Activated naive CD4-positive, alpha-beta T cell treated with anti-CD3 and anti-CD28 coated beads, Interleukin-2, amount 50 U/mL, for 16 hours (primary cell): Measurements from ENCODE around the gene DGKQ.
"Not testable (repeated sequence)": the region's sequence is repeated elsewhere in the genome, so short reads cannot be mapped to it uniquely, and the experiment has no call there.

Source experiments
- DNase-seq: peaks from one replicate; pipeline ENCODE4 v3.0.0-alpha.2; 2020

The DGKQ gene

DNA sequence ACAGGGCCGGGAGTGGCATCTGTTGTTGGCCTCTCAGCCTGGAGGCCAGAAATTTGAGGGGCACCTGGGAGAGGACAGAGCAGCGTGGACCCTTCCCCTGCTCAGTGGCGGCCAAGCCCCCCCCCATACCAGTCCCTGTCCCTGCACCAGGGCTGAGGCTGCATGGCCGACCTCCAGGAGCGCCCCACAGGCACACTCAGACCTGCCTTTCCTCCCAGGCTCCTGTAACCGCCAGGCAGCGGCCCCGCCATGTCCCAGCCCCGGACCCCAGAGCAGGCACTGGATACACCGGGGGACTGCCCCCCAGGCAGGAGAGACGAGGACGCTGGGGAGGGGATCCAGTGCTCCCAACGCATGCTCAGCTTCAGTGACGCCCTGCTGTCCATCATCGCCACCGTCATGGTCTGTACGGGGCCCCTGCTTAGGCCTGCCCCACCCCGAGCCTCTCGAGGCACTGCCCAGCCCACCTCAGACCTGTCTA lies 25.8 kb downstream of the DGKQ start:
- DNase-seq = no peak

DNA sequence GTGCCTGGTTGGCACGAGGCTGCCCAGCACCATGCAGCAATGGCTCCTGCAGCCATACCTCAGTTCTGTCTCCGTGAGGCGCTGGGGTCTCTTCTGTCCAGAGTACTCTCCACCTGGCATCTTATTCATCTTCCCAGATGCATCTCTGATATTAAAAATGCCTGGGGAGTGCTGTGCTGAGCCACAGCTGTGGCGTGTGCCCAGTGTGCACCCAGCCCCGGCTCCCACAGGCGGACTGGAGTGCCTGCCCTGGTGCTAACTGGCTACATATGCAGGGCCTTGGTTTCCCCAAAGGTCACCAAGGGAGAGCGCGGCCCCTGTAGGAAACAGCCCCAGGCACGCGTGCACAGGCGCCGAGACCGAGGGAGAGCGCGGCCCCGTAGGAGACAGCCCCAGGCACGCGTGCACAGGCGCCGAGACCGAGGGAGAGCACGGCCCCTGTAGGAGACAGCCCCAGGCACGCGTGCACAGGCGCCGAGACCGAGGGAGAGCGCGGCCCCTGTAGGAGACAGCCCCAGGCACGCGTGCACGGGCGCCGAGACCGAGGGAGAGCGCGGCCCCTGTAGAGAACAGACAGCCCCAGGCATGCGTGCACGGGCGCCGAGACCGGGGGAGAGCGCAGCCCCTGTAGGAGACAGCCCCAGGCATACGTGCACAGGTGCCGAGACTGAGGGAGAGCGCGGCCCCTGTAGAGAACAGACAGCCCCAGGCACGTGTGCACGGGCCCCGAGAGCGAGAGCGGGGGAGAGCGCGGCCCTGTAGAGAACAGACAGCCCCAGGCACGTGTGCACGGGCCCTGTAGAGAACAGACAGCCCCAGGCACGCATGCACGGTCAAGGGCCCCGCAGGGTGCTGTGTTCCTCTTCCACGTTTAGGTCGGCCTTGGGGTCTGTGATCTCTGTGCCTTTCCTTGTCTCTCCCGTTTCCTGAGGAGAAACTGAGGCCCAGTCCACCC lies 26.6 kb downstream of the DGKQ start:
- no peak for DNase-seq

DNA sequence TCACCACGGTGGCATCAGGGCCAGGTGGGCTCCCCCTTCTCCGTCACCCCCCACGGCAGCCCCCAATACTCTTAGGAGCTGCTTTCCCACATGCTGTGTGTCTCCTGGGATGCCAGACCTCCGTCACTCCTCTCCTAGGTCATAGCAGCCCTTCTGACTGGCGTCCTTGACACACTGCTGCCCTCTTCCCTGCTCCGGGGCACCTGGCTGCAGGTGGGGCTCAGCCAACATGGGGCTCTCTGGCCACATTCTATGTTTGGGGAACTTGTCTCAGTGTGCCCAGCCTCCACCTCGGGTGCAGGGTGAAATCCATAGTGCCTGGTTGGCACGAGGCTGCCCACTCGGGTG lies 27.3 kb downstream of the DGKQ start:
- DNase-seq = no peak

DNA sequence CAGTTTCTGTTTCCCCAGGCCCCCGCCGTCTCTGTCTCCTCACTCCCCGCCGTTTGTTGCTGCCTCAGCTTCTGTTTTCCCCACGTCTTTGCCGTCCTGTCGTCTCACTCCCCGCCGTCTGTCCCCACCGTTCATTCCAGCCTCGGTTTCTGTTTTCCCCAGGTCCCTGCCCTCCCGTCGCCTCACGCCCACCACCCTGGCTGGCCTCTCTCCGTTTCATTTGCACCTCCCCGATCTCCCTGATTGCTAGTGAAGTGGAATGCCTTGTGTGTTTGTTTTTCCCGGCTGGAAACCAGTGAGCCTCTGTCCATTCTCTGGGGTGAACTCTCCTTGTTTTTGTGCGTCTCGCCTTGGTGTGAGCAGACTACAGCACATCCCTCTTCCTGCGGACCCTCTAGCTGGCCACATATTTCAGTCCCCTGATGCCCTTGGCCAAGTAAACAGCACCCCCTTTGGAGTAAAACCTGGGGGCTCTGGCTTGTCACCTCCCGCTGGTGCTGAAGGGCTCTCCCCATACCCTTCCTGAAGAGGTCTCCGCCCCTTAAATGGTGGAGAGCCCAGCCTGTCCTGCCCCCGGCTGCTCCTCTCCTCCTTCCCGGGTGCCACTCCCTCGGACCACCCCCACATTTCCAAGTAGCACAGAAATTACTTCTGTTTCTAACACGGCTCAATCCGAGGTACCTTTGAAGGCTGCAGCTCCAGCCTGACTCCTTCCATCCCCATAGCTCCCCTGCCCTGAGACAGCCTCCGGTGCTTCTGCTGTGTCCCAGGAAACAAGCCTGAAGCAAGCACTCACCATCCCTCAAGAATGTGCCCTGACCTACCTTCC lies 27.9 kb downstream of the DGKQ start:
- DNase-seq = no peak

DNA sequence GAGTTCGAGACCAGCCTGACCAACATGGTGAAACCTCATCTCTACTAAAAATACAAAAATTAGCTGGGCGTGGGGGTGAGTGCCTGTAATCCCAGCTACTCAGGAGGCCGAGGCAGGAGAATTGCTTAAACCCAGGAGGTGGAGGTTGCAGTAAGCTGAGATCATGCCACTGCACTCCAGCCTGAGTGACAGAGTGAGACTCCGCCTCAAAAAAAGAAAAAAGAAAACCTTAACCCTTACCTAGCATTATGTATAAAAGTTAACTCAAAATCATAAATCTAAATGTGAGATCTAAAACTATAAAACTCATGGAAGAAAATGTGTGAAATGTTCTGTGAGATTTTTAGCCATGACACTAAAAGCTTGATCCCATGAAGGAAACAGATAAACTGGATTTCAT lies 33.9 kb downstream of the DGKQ start:
- not testable (repeated sequence) for DNase-seq

DNA sequence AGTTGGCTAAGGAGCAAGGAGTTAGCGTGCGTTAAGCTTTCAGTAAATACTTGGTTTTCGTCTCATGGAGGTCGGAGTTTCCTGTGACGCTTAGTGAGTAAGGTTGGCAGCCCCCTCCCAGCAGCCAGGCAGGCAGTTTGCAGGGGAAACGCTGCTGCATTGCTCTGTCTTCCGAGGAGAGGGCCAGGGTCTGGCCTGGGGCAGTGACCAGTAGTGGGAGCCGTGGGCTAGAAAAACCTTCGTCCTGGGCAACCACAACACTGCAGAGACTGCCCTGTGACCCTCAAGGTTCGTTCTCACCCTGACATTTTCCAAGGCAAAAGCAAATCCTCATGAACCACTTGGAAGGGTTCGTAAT lies 40.7 kb downstream of the DGKQ start:
- DNase-seq = no peak

DNA sequence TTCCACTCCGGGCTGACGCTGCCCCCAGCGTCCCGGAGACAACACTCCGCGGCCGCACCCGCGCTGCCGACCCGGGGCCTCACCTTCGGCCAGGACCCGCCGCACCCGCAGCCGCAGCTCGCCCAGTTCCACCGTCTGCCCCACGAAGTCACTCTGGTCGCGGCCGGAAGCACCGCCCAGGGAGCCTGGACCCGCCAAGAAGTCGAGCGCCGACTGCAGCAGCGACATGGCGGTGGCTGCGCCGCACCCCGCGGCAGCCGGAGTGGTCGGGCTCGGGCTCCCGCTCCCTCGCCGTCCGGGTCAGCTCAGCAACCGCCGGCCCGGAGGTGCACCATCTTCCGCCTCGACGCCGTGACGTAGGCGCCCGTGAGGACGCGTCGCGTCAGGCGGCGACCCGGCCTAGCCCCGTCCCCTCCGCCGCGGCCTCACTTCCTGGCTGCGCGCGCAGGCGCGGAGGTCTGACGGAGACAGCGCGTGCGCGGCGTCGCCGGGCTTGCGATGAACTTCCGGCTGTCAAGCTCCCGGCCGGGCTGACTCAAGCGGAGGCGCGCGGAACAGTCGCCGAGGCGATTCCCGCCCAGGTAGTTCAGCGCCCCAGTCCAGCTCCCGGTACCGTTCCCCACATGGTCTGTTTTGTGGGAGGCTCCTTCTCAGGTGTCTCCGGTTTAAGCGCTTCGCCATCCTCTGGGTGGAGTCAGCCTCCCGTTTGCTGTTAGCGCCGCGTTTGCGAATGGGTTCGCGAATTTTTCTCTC lies 41.2 kb downstream of the DGKQ start, which contains the start of the genes GAK and TMEM175:
TSS of gene GAK (minus strand) at position 357 of the 753 bp plus-strand sequence. CDS start at position 228, 129 bp downstream.
TSS of gene TMEM175 (plus strand) at position 501 of the 753 bp plus-strand sequence. CDS start 15,280 bp downstream, outside the sequence.
- peak; percentile 96 for DNase-seq

DNA sequence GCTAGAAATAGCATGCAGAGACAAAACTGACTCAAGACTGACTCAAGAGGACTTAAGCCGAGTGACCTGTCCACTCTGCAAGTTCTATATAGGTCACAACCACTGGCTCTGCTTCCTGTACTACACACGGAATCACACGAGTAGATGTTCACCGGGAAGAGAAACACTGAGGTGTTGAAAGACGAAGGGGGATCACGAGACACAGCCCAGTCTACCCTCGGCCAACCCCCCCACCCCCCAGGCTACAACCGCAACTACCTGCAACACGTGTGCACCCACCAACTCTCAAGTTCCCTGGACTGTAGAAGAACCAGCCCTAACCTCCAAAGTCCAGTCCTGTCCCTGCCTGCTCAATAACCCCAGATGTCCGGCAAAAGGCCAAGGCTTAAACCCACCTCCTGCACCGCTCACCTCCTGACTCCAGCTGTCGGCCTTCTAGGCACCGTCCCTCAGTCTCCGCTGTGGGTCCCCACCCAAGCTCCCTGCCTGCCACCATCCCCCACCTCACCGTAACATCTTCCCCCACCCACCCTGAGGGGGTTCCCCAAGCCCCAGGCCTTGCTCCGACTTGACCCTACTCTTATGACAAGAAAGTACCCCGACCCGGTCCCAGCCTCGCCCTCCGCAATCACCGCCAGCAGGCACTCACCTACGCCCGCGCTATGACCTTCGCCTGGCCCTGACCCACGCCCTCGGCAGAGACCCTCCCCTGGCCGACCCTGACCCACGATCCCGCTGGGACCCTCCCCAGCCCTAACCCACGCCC lies 42.0 kb downstream of the DGKQ start:
- DNase-seq = no peak

DNA sequence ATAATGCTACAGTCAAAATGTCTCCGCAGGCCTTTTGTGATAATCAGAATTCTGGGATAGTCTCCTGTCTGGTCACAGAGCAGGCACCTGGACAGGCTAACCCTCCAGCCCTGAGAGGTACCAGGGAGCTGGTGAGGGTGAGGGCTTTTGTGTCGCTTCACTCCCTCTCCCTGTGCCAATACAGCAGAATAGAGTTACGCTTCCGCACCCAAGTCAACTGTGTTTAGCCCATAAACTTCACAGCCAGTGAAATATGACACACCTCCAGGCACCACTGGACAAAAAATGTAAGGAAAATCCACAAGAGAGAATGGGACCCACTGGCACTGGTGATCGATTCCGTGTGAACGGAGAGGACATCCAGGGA lies 42.6 kb downstream of the DGKQ start:
- DNase-seq = no peak

DNA sequence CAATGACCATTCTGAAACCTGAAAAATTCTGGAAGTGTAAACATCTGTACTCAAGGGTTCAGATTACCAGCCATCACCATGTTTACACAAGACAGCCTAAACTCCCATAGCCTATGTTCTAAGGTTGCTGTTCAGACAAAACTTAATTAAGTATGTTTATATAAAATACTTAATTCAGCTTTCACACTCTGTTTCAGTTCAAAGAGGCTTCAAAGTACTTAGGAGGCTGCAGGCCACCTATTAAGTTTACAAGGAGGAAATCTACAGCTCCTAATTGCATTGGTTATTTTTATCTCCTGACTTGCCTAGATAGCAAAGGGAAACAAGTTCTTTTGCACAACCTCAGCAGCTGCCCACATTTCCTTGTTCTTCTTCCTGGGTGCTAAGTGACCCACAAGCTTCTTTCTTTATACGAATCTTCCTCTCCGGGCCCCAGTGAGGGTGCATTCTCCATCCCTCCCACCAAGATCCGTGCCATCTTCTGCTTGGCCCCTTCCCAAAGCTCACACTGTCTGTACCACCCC lies 43.3 kb downstream of the DGKQ start:
- no peak for DNase-seq

DNA sequence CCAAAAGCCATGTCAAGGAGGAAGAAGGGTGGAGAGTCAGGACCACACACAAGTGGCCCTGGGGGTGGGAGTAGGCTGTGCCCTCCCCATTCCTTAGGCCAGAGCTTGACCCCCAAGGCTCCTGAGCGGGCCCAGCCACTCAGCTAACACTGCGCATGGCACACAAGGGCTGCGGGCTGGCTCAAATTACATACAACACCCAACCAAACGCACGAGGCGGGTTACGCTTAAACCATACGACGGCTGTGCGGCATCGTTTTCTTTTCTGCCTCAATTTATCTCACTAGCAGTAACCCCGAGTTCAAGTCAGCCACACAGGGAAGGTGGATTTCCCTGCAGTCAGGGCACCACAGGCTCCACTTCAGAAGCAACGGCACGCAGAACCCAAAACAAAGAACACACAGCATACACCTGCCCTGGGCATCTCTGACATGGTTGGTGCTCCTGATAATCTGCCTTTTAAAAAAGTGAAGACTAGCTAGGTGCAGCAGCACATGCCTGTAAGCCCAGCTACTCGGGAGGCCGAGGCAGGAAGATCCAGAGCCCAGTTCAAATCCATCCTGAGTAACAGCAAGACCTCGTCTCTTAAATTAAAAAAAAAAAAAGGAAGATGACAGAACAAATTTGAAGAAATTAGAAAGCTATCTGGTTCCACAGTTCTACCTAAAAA lies 44.1 kb downstream of the DGKQ start:
- DNase-seq = no peak

DNA sequence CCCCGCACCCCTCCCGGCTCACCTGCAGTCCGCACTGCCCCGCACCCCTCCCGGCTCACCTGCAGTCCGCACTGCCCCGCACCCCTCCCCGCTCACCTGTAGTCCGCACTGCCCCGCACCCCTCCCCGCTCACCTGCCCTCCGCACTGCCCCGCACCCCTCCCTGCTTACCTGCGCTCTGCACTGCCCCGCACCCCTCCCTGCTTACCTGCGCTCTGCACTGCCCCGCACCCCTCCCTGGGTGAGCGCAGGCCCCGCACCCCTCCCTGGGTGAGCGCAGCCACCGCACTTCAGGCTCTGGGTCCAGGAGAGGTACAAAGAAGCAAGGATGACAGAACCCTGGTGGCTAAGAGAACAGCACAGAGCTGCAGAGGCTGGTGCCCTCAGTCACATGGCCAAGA lies 45.8 kb downstream of the DGKQ start:
- DNase-seq = not testable (repeated sequence)

DNA sequence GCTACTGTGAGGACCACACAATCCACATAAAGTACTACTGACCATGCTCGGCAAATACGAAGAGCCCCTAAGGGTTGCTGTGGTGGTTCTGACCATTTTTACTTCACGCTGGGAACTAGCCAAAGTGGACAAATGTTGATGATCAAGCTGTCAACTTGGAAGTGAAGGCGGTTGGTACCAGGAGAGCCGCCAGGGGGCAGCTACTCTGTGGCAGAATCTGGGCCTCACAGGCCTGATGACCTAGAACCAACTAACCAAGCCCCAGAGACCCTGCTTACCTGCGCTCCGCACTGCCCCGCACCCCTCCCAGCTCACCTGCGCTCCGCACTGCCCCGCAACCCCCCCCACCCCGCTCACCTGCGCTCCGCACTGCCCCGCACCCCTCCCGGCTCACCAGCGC lies 46.8 kb downstream of the DGKQ start:
- no peak for DNase-seq

DNA sequence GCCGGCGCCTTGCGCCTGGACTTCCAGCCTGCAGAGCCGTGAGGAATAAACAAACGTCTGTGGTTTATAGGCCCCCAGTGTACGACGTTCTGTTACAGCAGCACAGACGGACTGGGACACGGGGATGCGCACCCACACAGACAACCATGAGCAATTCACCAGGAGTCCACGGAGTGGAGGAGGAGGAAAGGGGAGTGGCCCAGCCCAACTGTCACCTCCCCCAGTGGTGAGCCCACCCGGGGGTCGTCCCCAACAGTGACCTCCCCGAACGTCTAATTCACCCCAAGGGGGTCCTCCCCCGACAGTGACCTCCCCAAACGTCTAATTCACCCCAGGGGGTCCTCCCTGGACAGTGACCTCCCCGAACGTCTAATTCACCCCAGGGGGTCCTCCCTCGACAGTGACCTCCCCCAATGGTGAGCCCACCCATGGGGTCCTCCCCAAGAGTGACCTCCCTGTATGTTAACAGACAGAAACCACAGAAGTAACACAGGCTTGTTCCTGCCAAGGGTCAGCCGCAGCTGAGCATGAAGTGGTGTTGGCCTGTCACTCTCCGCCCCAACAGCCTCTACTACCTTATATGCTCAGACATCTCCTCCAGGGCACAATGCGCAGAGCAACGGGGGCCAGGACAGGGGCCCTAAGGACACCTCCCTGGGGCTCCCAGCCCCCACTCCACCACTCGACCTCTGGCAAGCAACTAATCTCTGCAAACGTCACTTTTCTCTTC lies 47.4 kb downstream of the DGKQ start:
- DNase-seq = no peak

DNA sequence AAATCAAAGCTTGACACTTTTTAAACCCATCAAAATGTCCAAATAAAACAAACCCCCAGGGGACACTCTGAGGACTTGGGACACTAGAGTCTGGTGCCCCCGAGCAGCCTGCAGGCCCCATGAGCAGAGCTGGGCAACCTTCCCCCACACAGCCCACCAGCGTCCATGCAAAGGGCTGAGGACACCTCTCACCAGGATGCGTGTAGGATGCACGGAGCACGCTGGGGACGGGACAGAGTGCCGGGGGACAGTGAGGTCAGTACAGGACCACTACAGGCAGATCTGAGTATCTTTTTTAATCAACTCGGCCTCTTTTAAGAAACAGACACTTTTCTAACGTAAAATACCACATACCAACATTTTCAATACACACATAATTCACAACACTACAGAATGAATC lies 48.2 kb downstream of the DGKQ start:
- DNase-seq = no peak

DNA sequence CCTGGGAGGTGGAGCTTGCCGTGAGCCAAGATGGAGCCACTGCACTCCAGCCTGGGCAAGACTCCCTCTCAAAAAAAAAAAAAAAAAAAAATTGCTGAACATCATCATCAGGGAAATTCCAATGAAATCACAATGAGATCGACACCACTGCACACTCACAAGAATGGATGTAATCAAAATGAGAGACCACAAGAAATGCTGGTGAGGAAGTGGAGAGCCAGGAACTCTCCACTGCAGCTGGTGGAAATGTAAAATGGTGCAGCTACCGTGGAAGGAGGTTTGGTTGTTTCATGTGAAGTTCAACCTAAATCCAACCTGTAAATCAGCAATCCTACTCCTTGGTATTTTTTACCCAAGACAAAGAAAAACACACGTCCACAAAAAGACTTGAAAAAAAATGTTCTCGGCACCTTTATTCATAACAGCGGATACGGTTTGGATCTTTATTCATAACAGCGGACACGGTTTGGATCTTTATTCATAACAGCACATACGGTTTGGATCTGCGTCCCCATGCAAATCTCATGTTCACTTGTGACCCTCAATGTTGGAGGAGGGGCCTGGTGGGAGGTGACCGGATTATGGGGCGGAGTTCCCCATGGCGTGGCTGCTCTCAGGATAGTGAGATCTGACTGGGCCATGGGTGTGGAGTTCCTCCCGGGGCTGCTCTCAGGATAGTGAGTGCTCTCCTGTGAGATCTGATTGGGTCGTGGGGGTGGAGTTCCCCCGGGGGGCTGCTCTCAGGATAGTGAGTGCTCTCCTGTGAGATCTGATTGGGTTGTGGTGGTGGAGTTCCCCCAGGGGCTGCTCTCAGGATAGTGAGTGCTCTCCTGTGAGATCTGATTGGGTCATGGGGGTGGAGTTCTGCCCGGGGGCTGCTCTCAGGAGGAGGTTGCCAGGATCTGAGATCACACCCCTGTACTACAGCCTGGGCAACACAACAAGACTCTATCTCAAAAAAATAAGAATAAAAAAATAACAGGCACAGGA lies 49.0 kb downstream of the DGKQ start:
- no peak for DNase-seq

DNA sequence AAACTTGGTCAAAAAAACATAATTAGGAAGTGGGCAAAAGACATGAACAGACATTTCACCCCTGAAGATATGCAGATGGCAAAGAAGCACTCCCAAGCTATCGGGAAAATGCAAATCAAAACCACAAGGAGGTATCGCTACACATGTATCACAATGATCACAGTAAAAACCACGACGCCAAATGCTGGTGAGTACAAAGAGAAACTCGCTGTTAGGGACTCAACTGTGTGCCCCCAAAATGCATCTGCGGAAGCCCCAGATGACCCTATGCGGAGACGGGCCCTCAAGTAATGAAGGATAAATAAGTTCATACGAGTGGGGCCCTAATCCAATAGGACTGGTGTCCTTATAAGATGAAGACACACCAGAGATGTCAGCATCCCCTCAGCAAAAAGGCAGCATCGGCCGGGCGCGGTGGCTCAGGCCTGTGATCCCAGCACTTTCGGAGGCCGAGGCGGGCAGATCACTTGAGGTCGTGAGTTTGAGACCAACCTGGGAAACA lies 51.5 kb downstream of the DGKQ start:
- DNase-seq = no peak

DNA sequence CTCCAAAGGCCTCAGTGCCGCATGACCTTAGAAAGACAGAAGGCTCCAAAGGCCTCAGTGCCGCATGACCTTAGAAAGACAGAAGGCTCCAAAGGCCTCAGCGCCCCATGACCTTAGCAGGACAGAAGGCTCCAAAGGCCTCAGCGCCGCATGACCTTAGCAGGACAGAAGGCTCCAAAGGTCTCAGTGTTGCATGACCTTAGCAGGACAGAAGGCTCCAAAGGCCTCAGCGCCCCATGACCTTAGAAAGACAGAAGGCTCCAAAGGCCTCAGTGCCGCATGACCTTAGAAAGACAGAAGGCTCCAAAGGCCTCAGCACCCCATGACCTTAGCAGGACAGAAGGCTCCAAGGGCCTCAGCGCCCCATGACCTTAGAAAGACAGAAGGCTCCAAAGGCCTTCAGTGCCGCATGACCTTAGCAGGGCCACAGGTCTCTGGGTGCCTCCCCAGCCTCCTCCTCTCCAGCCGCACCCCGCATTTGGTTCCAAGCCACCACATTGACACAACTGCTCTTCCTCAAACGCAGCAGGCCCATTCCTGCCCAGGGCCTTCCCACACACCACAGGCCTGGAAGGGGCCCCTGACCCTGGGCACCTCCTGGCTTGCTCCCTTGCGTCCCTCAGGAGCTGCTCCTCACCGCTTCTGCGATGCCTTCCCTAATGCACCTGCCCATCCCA lies 54.2 kb downstream of the DGKQ start:
- DNase-seq = not testable (repeated sequence)

DNA sequence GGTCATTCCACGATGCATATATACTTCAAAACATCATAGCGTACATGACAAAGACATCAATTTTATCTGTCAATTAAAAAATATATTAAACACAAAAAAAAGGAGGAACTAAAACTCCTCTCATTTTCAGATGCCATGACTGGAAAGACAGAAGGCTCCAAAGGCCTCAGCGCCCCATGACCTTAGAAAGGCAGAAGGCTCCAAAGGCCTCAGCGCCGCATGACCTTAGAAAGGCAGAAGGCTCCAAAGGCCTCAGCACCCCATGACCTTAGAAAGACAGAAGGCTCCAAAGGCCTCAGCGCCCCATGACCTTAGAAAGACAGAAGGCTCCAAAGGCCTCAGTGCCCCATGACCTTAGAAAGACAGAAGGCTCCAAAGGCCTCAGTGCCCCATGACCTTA lies 54.8 kb downstream of the DGKQ start:
- not testable (repeated sequence) for DNase-seq
